HepG2 (cell line): ENCODE results near the gene TEKT3. TPM values are rescaled to one million over a fixed set of nuclear protein-coding genes. Genes with fewer than 3 reads are reported as not detected.

ENCODE experiments used
- ATAC-seq: fragments of 200-7000 bp; cut with Tn5 transposase; 3 replicates; pipeline ENCODE4 v1.9.1; 2020; ENCODE audit warnings: mild to moderate bottlenecking, moderate library complexity
- BruUV-seq: library from RNA; stranded (reverse); fragments of 400-500 nt; replicated peaks from 2 replicates; lab custom pipeline; 2021; lab: Mats Ljungman, UMichigan
- CTCF ChIA-PET: fragments of 300-600 bp; formaldehyde crosslinking; extraction: SDS; loops from one replicate; lab custom pipeline; 2021; ENCODE audit warnings: low total read pairs, inconsistent platforms, low intra/inter-chr PET ratio; lab: Yijun Ruan, JAX
- POLR2A ChIA-PET: fragments of 350-600 bp; sonication (Branson Sonifier 250); formaldehyde crosslinking; loops from one replicate; lab custom pipeline; 2020; ENCODE audit warnings: antibody characterized with exemption, inconsistent platforms; lab: Yijun Ruan, JAX
- DNase-seq: peaks from one replicate; pipeline ENCODE4 v3.0.0-alpha.2; 2015; ENCODE audit warnings: low spot score
- FAIRE-seq: peaks from 3 replicates; lab custom pipeline; 2011; peaks lifted over from hg19 to GRCh38; lab: Jason Lieb, UNC
- H2AFZ ChIP-seq: one replicate; pipeline ENCODE4 v1.6.1; 2011; ENCODE audit warnings: low read length, inconsistent platforms
- H3K27ac ChIP-seq: fragments of 300-600 bp; 3 replicates; pipeline ENCODE4 v1.8.0; 2011; ENCODE audit warnings: mixed run types, mild to moderate bottlenecking, mixed read lengths, low read length, inconsistent platforms; ENCODE audit not compliant: insufficient read depth; ENCODE audit errors: extremely low read length
- H3K27me3 ChIP-seq, 2 experiments: fragments of 200-600 bp in 1 of 2; 2 replicates in 1 of 2; 3 replicates in 1 of 2; pipeline versions ENCODE4 v1.6.0 to v1.8.0; 2011; ENCODE audit warnings: low read length in 2 of 2, mild to moderate bottlenecking in 2 of 2, moderate library complexity in 2 of 2, inconsistent platforms in 1 of 2; ENCODE audit not compliant: insufficient read depth in 2 of 2, control insufficient read depth in 1 of 2
- H3K36me3 ChIP-seq, 2 experiments: fragments of 200-600 bp in 1 of 2; replicated peaks in 1 of 2; 2 replicates in 1 of 2; 3 replicates in 1 of 2; pipeline versions ENCODE4 v1.5.1 to v1.8.0; 2011; ENCODE audit warnings: low read length in 2 of 2, inconsistent platforms in 1 of 2; ENCODE audit not compliant: insufficient read depth in 2 of 2, control insufficient read depth in 1 of 2
- H3K4me1 ChIP-seq: 2 replicates; pipeline ENCODE4 v1.5.1; 2012; ENCODE audit warnings: low read length, inconsistent platforms; ENCODE audit not compliant: insufficient read depth
- H3K4me2 ChIP-seq: 2 replicates; pipeline ENCODE4 v1.6.0; 2011; ENCODE audit warnings: low read depth, low read length, inconsistent platforms
- H3K4me3 ChIP-seq, 3 experiments: fragments of 200-600 bp in 1 of 3; sonication (generic), shearing (Covaris generic) in 1 of 3; replicated peaks in 1 of 3; 2 replicates each; pipeline ENCODE4 v1.5.1; 2011 to 2016; ENCODE audit warnings: low read length in 3 of 3, inconsistent platforms in 2 of 3, low read depth in 2 of 3, mild to moderate bottlenecking in 2 of 3, control low read depth in 1 of 3, mixed read lengths in 1 of 3; ENCODE audit not compliant: insufficient read depth in 1 of 3
- H3K79me2 ChIP-seq: one replicate; pipeline ENCODE4 v1.6.1; 2011; ENCODE audit warnings: low read length, inconsistent platforms; ENCODE audit not compliant: insufficient read depth
- H3K9ac ChIP-seq: 2 replicates; pipeline ENCODE4 v1.6.0; 2011; ENCODE audit warnings: mild to moderate bottlenecking, low read depth, low read length, inconsistent platforms; ENCODE audit not compliant: insufficient read depth
- H3K9me3 ChIP-seq: 2 replicates; pipeline ENCODE4 v1.5.1; 2012; ENCODE audit warnings: mild to moderate bottlenecking, low read length
- H4K20me1 ChIP-seq: 2 replicates; pipeline ENCODE4 v1.6.0; 2011; ENCODE audit warnings: inconsistent platforms, mild to moderate bottlenecking, low read length, moderate library complexity; ENCODE audit not compliant: insufficient read depth
- AGO2 ChIP-seq: fragments of 200-400 bp; formaldehyde crosslinking; optimal IDR thresholded peaks from 2 replicates; pipeline ENCODE3; 2017; ENCODE audit warnings: mild to moderate bottlenecking, low read depth, low read length, moderate library complexity
- CREB3 ChIP-seq: sonication (generic); formaldehyde crosslinking; IDR thresholded peaks from 2 replicates; pipeline ENCODE4 v1.5.0; 2020; ENCODE audit warnings: missing genetic modification reagents
- HNRNPK ChIP-seq: fragments of 200-400 bp; formaldehyde crosslinking; IDR thresholded peaks from 2 replicates; pipeline ENCODE4 v1.6.1; 2018; ENCODE audit warnings: low read length, low read depth, moderate library complexity, mild to moderate bottlenecking; ENCODE audit not compliant: poor library complexity, severe bottlenecking
- MTF2 ChIP-seq: sonication (generic); formaldehyde crosslinking; IDR thresholded peaks from 2 replicates; pipeline ENCODE4 v1.5.0; 2020; ENCODE audit warnings: missing genetic modification reagents, borderline replicate concordance
- NBN ChIP-seq: fragments of 450-650 bp; conservative IDR thresholded peaks from 2 replicates; pipeline ENCODE4 v1.6.1; 2017
- NFATC3 ChIP-seq: sonication (generic); formaldehyde crosslinking; IDR thresholded peaks from 2 replicates; pipeline ENCODE4 v1.5.1; 2020; ENCODE audit warnings: mild to moderate bottlenecking, missing genetic modification reagents
- NPAS2 ChIP-seq: sonication (generic); formaldehyde crosslinking; IDR thresholded peaks from 2 replicates; pipeline ENCODE4 v1.8.0; 2022; ENCODE audit warnings: mild to moderate bottlenecking, missing genetic modification reagents, borderline replicate concordance
- REL ChIP-seq: sonication (generic); formaldehyde crosslinking; conservative IDR thresholded peaks from 2 replicates; pipeline ENCODE4 v1.8.0; 2022; ENCODE audit warnings: mild to moderate bottlenecking, missing genetic modification reagents, moderate library complexity
- SIN3B ChIP-seq: fragments of 150-350 bp; IDR thresholded peaks from 2 replicates; pipeline ENCODE4 v1.6.1; 2014; ENCODE audit warnings: low read length
- SRSF1 ChIP-seq: fragments of 200-400 bp; formaldehyde crosslinking; optimal IDR thresholded peaks from 2 replicates; pipeline ENCODE3; 2017; ENCODE audit warnings: mild to moderate bottlenecking, low read depth, low read length, moderate library complexity
- SRY ChIP-seq: sonication (generic); formaldehyde crosslinking; IDR thresholded peaks from 2 replicates; pipeline ENCODE4 v1.8.0; 2022; ENCODE audit warnings: mild to moderate bottlenecking, missing genetic modification reagents
- TRIM24 ChIP-seq: sonication (generic); formaldehyde crosslinking; IDR thresholded peaks from 2 replicates; pipeline ENCODE4 v1.8.0; 2022; ENCODE audit warnings: mild to moderate bottlenecking, missing genetic modification reagents
- ZNF431 ChIP-seq: sonication (generic); formaldehyde crosslinking; IDR thresholded peaks from 2 replicates; pipeline ENCODE4 v1.9.0; 2022; ENCODE audit warnings: missing genetic modification reagents, low read depth, mild to moderate bottlenecking, borderline replicate concordance
- ZNF546 ChIP-seq: sonication (generic); formaldehyde crosslinking; conservative IDR thresholded peaks from 2 replicates; pipeline ENCODE4 v1.8.1; 2023; ENCODE audit warnings: mild to moderate bottlenecking, missing genetic modification reagents
- ZNF678 ChIP-seq: sonication (generic); formaldehyde crosslinking; IDR thresholded peaks from 2 replicates; pipeline ENCODE4 v1.4.0; 2020; ENCODE audit warnings: mild to moderate bottlenecking, missing genetic modification reagents
- ZNF776 ChIP-seq: sonication (generic); formaldehyde crosslinking; IDR thresholded peaks from 2 replicates; pipeline ENCODE4 v1.4.0; 2020; ENCODE audit warnings: mild to moderate bottlenecking, missing genetic modification reagents
- ZNF781 ChIP-seq: sonication (generic); formaldehyde crosslinking; IDR thresholded peaks from 2 replicates; pipeline ENCODE4 v1.5.1; 2020; ENCODE audit warnings: borderline replicate concordance, mild to moderate bottlenecking, missing genetic modification reagents; ENCODE audit errors: not compliant biosample characterization
- WGBS: methylation state at CpG from one replicate; pipeline ENCODE4 v1.1.6; 2017; ENCODE audit warnings: low lambda C conversion rate; 5-methylcytosine and 5-hydroxymethylcytosine counted together
- in situ Hi-C: cut with HindIII; loops from 2 replicates; pipeline ENCODE4 v1.10.0; 2017; ENCODE audit warnings: low pct_unique_long_range_greater_than_20kb; ENCODE audit not compliant: extremely low pct_ligation_motif_present
- intact Hi-C: fragments of 100-400 bp; cut with micrococcal nuclease; formaldehyde crosslinking; loops from one replicate; pipeline ENCODE4 v1.10.0; 2022; ENCODE audit not compliant: unreplicated experiment
- polyA plus RNA-seq, 8 experiments: library from polyadenylated mRNA; depleted of rRNA in 3 of 8; stranded (reverse) in 7 of 8; unstranded in 1 of 8; fragments of >200 nt; fragmentation: Illumina TruSeq in 4 of 8; extraction: Trizol in 4 of 8; gene quantifications; 2 replicates each; pipeline versions ENCODE4 v1.2.1 to v1.2.3, GENCODE V29; 2011 to 2016; ENCODE audit warnings: low read depth in 4 of 8, missing spikeins in 1 of 8, mixed read lengths in 1 of 8; ENCODE audit not compliant: insufficient read depth in 1 of 8
- total RNA-seq, 5 experiments: library from RNA; depleted of rRNA; stranded (reverse); fragments of >200 nt; fragmentation: Illumina TruSeq; extraction: Trizol; gene quantifications; 2 replicates each; pipeline ENCODE4 v1.2.3, GENCODE V29; 2016; ENCODE audit warnings: low read depth in 1 of 5

Gene TEKT3
- total and polyA plus RNA-seq, 2 of the 13 experiments (the other 11 are each of a cell fraction or from before 2014, with no cell fraction given): 0.58 to 0.82 TPM

DNA sequence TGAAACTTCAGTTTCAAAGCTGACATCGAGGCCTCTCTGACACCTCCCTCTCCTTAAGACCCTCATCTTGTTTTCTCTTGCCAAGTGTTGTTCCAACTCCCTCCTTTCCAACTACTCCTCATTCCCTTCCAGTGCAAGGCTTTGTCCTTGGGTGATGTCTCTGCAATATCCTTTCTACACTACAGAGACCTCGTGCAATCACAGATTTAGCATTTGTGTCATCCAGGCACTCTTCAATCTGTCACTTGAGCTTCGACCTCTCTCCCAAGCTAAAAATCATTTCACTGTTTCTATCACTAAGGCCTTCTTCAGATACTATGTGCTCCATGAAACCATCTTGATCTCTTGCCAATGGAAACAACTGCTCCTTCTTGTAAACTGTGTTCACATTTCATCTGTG is 31.6 kb downstream of the TEKT3 start:
- Histone ChIP-seq H3K4me2 (no peak overlapping the region), H3K4me3 (no peak overlapping the region), H3K4me1 (no peaks in the 10 kb centered on the region), H4K20me1 (no peaks in the 10 kb centered on the region), H3K9ac (no peak overlapping the region), H2AFZ (no peak overlapping the region), H3K9me3 (no peaks in the 10 kb centered on the region), H3K27me3 (peaks cover 1 to 18% of the 10 kb centered on the region in 2 experiments), H3K27ac (no peak overlapping the region), H3K36me3 (no peaks in the 10 kb centered on the region), H3K79me2 (no peaks in the 10 kb centered on the region)
- DNase-seq: no peak
- no peak for FAIRE-seq
- POLR2A ChIA-PET: no interaction called here
- ATAC-seq: no peak
- no peak for TF ChIP-seq SRY (CRISPR knock-in tag)
- CTCF ChIA-PET: no interaction called here
- 1% methylated on average over 3 of the region's 3 CpGs for WGBS
- BruUV-seq: no TSS peak
- intact Hi-C loops (no loop called here), in situ Hi-C loops (no loop called here)

- intact Hi-C loops: no loop called here
- TF ChIP-seq ZNF678 (no peak), TRIM24 (CRISPR knock-in tag) (no peak), REL (CRISPR knock-in tag) (no peak), SIN3B (no peak), NFATC3 (CRISPR knock-in tag) (no peak), MTF2 (no peak), ZNF776 (CRISPR knock-in tag) (no peak), AGO2 (no peak), HNRNPK (no peak), ZNF431 (CRISPR knock-in tag) (no peak), ZNF781 (CRISPR knock-in tag) (no peak), CREB3 (CRISPR knock-in tag) (no peak), NPAS2 (CRISPR knock-in tag) (no peak), ZNF546 (no peak), NBN (no peak), SRSF1 (no peak)
Measured at GRCh38 chr17:15309236-15309635, 32.2 kb downstream of the TEKT3 start.

More at GRCh38 chr17:15309236-15309635, 32.2 kb downstream of the TEKT3 start:
- Histone ChIP-seq H3K9ac (no peak overlapping the region), H3K36me3 (no peaks in the 10 kb centered on the region), H3K27ac (no peak overlapping the region), H3K9me3 (no peaks in the 10 kb centered on the region), H2AFZ (no peak overlapping the region), H4K20me1 (no peaks in the 10 kb centered on the region), H3K4me1 (no peaks in the 10 kb centered on the region), H3K4me2 (no peak overlapping the region), H3K79me2 (no peaks in the 10 kb centered on the region), H3K4me3 (no peak overlapping the region), H3K27me3 (peaks cover 1 to 17% of the 10 kb centered on the region in 2 experiments)
- CTCF ChIA-PET: no interaction called here
- BruUV-seq: no TSS peak
- in situ Hi-C loops: no loop called here
- WGBS: 13% methylated on average over 3 of the region's 3 CpGs
- ATAC-seq (no peak), FAIRE-seq (no peak), DNase-seq (no peak)
- POLR2A ChIA-PET: no interaction called here
